ENCODE data around the gene NOMO2.
"Not testable (repeated sequence)": the region's sequence is repeated elsewhere in the genome, so short reads cannot be mapped to it uniquely, and the experiment has no call there.

The NOMO2 gene, protein sequence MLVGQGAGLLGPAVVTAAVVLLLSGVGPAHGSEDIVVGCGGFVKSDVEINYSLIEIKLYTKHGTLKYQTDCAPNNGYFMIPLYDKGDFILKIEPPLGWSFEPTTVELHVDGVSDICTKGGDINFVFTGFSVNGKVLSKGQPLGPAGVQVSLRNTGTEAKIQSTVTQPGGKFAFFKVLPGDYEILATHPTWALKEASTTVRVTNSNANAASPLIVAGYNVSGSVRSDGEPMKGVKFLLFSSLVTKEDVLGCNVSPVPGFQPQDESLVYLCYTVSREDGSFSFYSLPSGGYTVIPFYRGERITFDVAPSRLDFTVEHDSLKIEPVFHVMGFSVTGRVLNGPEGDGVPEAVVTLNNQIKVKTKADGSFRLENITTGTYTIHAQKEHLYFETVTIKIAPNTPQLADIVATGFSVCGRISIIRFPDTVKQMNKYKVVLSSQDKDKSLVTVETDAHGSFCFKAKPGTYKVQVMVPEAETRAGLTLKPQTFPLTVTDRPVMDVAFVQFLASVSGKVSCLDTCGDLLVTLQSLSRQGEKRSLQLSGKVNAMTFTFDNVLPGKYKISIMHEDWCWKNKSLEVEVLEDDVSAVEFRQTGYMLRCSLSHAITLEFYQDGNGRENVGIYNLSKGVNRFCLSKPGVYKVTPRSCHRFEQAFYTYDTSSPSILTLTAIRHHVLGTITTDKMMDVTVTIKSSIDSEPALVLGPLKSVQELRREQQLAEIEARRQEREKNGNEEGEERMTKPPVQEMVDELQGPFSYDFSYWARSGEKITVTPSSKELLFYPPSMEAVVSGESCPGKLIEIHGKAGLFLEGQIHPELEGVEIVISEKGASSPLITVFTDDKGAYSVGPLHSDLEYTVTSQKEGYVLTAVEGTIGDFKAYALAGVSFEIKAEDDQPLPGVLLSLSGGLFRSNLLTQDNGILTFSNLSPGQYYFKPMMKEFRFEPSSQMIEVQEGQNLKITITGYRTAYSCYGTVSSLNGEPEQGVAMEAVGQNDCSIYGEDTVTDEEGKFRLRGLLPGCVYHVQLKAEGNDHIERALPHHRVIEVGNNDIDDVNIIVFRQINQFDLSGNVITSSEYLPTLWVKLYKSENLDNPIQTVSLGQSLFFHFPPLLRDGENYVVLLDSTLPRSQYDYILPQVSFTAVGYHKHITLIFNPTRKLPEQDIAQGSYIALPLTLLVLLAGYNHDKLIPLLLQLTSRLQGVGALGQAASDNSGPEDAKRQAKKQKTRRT

DNA sequence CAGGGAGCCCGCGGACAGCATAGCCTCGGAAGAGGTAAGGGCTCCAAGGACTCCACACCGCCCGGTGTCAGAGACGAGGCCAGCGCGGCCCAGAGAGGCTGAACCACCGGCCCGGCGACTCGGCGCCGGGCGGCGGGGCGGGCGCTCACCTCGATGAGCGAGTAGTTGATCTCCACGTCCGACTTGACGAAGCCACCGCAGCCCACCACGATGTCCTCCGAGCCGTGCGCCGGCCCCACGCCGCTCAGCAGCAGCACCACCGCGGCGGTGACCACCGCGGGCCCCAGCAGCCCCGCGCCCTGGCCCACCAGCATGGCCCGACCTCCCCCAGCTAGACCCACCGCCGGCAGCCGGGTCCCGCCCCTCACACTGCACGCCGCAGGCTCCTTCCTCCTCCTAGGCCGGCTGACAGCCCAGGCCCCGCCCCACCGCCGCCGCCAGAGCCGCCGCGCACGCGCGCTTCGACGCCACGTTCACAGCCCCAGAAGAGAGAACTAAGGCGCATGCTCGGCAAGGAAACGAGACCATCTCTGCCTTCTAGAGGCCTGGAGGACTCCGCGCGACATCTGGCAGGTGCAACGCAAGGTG lies at the start of gene NOMO2:
NOMO2 (minus strand) TSS at position 371 of the 588 bp plus-strand sequence; CDS start at position 314, 57 bp downstream.
- peak; percentile 79 to 85 for DNase-seq (ENCODE audit: extremely low read depth in 1 of 2, low read depth in 1 of 2)

DNA sequence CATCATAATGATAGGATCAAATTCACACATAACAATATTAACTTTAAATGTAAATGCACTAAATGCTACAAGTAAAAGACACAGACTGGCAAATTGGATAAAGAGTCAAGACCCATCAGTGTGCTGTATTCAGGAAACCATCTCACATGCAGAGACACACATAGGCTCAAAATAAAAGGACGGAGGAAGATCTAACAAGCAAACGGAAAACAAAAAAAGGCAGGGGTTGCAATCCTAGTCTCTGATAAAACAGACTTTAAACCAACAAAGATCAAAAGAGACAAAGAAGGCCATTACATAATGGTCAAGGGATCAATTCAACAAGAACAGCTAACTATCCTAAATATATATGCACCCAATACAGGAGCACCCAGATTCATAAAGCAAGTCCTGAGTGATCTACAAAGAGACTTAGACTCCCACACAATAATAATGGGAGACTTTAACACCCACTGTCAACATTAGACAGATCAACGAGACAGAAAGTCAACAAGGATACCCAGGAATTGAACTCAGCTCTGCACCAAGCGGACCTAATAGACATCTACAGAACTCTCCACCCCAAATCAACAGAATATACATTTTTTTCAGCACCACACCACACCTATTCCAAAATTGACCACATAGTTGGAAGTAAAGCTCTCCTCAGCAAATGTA lies 48.4 kb upstream of the NOMO2 start:
- DNase-seq (ENCODE audit: extremely low read depth in 1 of 2, low read depth in 1 of 2) = not testable (repeated sequence)

DNA sequence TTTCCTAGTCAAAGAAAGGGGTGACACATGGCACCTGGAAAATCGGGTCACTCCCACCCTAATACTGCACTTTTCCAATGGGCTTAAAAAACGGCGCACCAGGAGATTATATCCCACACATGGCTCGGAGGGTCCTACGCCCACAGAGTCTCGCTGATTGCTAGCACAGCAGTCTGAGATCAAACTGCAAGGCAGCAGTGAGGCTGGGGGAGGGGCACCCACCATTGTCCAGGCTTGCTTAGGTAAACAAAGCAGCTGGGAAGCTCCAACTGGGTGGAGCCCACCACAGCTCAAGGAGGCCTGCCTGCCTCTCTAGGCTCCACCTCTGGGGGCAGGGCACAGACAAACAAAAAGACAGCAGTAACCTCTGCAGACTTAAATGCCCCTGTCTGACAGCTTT lies 46.4 kb upstream of the NOMO2 start:
- DNase-seq (ENCODE audit: extremely low read depth in 1 of 2, low read depth in 1 of 2) = not testable (repeated sequence)

DNA sequence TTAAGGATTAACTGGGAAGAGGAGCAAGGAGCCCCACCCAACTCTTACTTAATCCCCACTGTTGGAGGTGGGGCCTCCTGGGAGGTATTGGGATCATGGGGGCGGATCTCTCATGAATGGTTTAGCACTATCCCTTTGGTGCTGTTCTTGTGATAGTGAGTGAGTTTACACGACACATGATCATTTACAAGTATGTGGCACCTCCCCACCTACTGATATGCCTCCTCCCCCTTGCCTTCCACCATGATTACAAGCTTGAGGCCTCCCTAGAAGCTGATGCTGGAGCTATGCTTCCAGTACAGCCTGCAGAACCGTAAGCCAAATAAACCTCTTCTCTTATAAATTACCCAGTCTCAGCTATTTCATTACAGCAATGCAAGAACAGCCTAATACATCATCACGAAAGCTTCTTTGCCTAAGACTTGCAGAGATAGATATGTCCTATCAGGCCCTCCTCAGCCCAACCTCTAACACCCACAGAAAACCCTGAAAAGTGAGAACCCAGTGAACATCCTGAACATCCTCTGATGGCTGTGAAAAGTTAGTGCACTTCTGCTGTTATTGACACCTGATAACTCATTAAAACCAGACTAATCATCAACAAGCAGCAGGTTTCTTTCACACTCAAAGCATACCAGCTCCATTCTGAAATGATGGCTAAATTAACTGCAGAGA lies 41.8 kb upstream of the NOMO2 start:
- DNase-seq (ENCODE audit: extremely low read depth in 1 of 2, low read depth in 1 of 2) = not testable (repeated sequence)

DNA sequence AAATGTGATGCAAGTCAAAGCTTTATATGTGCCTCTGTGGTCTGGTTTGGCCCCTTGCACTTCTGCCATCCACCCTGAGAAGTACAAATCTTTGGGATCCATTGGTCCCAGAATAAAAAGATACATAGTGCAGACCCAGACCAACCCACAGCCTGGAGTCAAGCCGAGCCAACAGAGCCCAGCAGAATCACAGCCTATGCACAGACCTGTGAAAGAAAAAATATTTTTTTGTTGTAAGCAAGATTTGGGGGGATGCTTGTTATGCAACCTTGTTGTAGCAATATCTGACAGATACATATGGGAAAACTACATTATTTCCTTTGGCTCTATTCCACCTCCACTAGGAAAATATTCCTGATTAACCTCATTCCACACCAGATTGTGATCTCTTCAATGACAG lies 36.7 kb upstream of the NOMO2 start:
- DNase-seq (ENCODE audit: extremely low read depth in 1 of 2, low read depth in 1 of 2) = not testable (repeated sequence)

DNA sequence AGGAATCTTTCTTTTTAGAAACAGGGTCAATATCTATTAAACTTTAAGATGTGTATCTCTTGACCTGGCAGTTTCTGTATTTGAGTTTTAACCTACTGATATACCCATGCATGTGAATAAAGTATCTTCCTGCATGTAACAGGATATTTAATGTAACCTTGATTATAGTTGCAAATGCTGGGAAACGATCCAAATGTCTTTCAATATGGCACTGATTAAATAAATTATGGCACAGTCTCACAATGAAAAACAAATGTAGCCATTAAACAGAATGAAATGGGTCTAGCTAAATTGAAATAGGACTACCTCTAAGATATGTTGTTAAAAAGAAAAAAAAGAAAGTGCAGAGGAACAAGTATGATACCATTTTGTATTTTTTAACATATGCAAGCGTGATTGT lies 35.8 kb upstream of the NOMO2 start:
- DNase-seq (ENCODE audit: extremely low read depth in 1 of 2, low read depth in 1 of 2) = not testable (repeated sequence)

DNA sequence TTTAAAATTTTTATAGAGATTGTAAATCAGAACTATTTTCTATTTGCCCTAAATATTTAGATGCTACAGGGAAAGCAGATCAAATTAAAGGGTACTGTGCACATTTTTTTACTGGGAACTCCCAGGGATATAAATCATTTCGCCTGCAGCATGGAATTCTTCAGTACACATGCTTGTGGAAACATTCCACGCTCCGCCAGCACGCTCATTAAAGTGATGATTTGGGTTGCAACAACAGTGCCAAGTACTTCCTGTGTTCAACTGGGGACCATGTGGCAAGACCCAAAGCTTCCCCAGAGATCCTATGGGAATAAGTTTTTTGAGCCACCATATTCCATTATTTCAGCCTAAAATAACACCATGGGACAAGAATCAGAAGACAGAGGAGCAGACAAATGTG lies 35.4 kb upstream of the NOMO2 start:
- not testable (repeated sequence) for DNase-seq (ENCODE audit: extremely low read depth in 1 of 2, low read depth in 1 of 2)

DNA sequence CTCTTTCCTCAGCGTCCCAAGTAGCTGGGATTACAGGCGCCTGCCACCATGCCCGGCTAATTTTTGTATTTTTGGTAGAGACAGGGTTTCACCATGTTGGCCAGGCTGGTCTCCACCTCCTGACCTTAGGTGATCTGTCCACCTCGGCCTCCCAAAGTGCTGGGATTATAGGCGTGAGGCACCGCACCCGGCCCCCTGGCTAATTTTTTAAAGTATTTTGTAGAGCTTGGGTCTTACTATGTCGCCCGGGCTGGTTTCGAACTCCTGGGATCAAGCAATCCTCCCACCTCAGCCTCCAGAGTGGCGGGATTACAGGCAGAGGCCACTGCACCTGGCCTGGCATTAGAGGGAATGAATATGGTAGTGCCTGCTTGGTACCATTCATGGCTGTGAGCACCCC lies 33.9 kb upstream of the NOMO2 start:
- DNase-seq (ENCODE audit: extremely low read depth in 1 of 2, low read depth in 1 of 2) = not testable (repeated sequence)

DNA sequence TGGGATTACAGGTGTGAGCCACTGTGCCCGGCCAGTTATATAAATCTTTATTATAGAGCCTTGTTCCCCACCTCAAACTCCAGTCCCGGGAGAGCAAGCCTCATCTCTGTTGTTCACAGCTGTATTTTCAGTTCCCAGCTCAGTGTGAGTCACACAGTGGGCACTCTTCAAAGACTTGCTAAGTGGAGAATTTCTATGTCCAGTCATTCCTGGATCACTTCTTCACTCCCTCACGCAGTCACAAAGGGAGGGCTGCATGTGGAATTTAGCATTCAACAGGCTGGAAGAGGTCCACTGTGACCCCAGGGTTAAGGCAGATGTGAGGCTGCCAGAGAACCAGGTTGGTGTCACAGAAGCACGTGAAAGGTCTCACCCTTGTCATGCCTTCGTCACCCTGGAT lies 33.0 kb upstream of the NOMO2 start:
- DNase-seq (ENCODE audit: extremely low read depth in 1 of 2, low read depth in 1 of 2) = peak in 1 of 2 donors; percentile 11

DNA sequence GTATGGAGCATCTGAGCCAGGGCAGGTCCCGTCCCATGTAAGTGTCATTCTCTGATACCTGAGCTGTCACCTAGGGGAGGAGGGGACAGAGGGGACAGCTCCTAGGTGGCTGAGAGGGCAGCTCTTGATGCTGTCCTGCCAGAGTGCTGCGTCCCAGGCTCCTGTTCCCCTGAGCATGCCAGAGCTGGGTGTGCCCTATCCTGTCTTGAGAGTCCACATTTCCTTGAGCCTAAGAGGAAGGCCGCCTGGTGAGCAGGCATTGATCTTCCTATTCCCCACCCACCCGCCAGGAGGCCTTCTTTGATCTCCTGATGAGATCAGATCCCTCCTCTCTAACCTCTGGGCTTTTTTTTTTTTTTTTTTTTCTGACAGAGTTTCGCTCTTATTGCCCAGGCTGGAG lies 32.0 kb upstream of the NOMO2 start:
- not testable (repeated sequence) for DNase-seq (ENCODE audit: extremely low read depth in 1 of 2, low read depth in 1 of 2)

DNA sequence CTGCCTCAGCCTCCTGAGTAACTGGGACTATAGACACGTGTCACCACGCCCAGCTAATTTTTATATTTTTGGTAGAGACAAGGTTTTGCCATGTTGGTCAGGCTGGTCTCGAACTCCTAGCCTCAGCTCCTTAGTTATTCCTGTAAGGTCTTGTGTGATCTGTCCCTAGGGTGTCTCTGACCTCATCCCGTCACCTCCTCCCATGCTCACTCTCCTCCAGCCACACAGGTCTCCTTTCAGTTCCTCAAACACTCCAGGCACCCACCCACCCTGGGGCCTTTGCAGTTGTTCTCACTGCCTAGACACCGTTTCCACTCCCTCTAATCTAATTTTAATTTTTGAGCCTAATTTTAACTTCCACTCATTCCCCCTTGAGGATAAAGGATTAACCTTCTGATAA lies 31.1 kb upstream of the NOMO2 start:
- DNase-seq (ENCODE audit: extremely low read depth in 1 of 2, low read depth in 1 of 2) = not testable (repeated sequence)

DNA sequence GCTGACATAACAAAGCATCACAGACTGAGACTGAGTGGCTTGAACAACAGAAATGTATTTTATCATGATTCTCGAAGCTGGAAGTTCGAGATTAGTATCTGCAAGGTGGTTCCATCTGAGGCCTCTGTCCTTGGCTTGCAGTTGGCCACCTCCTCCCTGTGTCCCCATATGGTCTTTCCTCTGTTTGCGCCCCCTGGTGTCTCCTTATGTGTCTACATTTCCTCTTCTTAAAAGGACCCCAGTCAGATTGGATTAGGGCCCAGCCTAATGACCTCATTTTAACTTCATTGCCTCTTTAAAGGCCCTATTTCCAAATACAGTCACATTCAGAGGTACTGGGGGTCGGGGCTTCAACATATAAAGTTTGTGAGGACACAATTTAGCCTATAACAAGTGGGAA lies 30.0 kb upstream of the NOMO2 start:
- not testable (repeated sequence) for DNase-seq (ENCODE audit: extremely low read depth in 1 of 2, low read depth in 1 of 2)

DNA sequence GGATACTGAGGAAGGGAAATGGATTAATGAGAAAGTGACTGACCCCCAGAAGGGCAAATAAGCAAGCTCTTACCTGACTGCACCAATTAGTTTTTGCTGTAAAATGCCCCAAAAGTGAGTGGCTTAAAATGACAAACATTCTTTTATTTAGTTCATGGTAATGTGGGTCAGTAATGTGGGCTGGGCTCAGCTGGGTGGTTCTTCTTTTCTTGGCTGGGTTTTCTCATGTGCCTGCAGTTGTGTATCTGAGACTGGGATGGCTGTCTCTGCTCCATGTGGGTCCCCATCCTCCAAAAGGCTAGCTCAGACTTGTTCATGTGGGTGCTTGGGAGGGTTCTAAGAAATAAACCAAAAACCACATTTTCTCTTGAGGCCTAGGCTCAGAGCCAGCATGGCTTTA lies 29.5 kb upstream of the NOMO2 start:
- not testable (repeated sequence) for DNase-seq (ENCODE audit: extremely low read depth in 1 of 2, low read depth in 1 of 2)

DNA sequence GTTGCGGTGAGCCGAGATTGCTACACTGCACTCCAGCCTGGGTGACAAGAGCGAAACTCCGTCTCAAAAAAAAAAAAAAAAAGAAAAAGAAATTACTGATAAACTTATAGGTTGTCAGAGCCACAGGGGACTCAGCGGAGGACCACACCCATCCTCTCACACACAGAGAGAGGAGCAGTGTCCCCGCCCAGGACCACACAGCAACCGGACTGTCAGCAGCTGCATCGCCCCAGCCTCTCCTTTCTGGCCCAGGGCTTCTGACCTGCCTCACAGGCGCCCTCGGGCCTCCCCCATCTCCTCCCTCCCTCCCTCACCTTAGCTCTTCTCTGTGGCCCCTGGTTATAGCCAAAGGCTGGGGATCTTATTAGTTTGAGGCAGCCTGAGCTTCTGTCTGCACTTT lies 27.9 kb upstream of the NOMO2 start:
- DNase-seq (ENCODE audit: extremely low read depth in 1 of 2, low read depth in 1 of 2) = not testable (repeated sequence)

DNA sequence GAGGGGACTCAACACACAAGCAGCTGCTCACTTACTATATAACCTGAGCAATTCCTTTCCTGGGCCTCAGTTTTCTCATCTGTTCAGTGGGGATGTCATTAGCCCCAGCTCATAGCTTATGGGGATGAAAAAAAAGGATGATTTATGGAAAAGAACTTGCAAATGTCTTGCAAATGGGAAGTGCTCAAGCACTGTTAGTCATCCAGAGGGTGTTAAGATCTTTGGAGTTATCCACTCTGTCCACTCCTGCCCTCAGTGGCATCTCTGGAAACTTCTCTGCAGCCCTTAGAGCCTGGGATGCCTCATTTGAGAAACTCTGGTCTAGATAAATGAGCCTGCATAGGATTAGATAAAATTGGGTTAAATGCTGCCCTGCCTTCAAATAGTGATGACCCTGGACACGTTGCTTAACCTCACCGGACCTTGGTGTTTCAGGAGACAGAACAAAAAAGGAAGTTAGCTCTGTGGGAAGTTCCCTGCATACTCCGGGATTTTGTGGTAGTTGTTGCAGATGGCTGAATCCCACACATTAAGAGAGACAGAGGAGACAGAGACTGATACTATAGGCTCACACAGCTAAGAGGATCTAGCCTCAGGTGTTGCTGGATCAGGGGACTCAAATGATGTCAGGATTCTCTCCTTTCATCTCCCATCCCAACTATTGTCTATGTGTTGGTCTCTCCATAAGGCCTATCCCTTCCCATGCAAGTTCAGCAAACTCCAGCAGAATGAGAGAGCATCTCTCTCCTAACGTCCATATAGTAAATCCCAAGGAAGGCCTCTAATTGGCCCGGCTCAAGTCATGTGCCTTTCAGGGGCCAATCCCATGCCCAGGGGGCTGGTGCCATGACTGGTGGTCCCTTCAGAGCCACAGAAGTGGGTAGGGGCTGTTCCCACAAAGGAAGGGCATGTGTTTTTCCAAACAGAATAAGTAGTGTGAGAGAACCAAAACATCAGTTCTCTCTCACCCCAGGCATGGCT lies 25.0 kb upstream of the NOMO2 start:
- not testable (repeated sequence) for DNase-seq (ENCODE audit: extremely low read depth in 1 of 2, low read depth in 1 of 2)

DNA sequence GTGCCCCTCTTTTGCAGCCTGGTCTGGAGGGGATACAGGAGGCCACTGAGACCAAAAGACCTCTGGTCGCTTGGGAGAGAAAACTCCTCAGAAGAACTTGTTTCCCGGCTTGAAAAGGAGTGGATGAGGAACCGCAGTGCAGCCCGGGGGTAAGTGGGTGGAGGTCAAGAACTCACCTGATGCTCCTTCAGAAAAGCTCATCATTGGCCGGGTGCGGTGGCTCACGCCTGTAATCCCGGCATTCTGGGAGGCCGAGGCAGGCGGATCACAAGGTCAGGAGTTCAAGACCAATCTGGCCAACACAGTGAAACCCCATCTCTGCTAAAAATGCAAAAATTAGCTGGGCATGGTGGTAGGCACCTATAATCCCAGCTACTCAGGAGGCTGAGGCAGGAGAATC lies 23.9 kb upstream of the NOMO2 start:
- DNase-seq (ENCODE audit: extremely low read depth in 1 of 2, low read depth in 1 of 2) = not testable (repeated sequence)

DNA sequence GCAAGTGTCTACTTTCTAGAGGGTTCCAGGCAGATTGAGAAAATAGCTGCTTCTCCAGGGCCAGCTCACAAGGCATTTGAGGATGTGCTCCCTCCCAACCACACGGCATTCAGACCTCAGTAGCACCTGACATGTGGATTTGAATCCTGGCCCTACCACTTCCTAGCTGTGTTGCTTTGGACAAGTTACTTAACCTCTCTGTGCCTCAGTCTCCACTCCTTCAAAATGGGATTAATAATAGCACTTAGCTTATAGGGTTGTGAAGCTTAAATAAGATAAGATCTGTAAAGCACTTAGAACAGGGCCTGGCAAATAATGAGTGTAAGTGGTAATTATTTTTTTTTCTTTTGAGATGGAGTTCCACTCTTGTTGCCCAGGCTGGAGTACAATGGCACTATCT lies 21.0 kb upstream of the NOMO2 start:
- DNase-seq (ENCODE audit: extremely low read depth in 1 of 2, low read depth in 1 of 2) = no peak

DNA sequence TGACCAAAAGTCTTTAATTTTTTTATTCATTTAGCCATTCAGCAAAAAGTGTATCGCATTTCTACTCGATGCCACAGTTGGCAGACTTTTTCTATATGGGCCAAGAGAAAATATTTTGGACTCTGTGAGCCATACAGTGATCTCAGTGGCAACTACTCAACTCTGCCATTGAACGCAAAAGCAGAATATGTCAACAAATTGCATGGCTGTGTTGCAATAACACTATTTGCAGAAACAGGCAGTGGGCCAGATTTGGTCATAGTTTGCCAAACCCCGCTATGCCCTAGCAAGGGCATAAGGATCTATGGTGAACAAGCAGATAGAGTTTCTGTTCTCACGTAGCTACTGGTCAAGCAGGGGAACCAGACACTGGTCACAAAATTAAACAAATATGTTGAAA lies 18.5 kb upstream of the NOMO2 start:
- not testable (repeated sequence) for DNase-seq (ENCODE audit: extremely low read depth in 1 of 2, low read depth in 1 of 2)
